H1 (cell line): ENCODE results near the gene DCAF17. TPM values are rescaled to one million over a fixed set of nuclear protein-coding genes. Genes with fewer than 3 reads are reported as not detected.

Experiments used
- CTCF ChIA-PET: fragments of 300-600 bp; sonication (Branson Sonifier 250); formaldehyde crosslinking; loops from one replicate; lab custom pipeline; 2021; ENCODE audit not compliant: partially characterized antibody; lab: Charles Lee
- POLR2A ChIA-PET: fragments of 300-600 bp; sonication (Branson Sonifier 250); formaldehyde crosslinking; loops from one replicate; lab custom pipeline; 2021; ENCODE audit warnings: inconsistent platforms; ENCODE audit not compliant: partially characterized antibody; lab: Charles Lee
- DNase-seq, 2 experiments: peaks; one replicate each; pipeline versions ENCODE4 v3.0.0 to v3.0.0-alpha.2; 2010 to 2022; ENCODE audit warnings: low spot score in 2 of 2, low read depth in 1 of 2, mixed read lengths in 1 of 2
- FAIRE-seq: peaks from 2 replicates; lab custom pipeline; 2011; peaks lifted over from hg19 to GRCh38; lab: Jason Lieb, UNC
- H2AFZ ChIP-seq: 2 replicates; pipeline ENCODE4 v1.8.1; 2012; ENCODE audit warnings: low read length, inconsistent platforms
- H2AK5ac ChIP-seq: 2 replicates; pipeline ENCODE4 v1.6.1; 2013; ENCODE audit warnings: low read depth, low read length
- H2BK120ac ChIP-seq: replicated peaks from 2 replicates; pipeline ENCODE3; 2013; ENCODE audit warnings: low read depth, low read length, inconsistent platforms
- H2BK12ac ChIP-seq: 2 replicates; pipeline ENCODE4 v1.6.1; 2013; ENCODE audit warnings: low read depth, low read length
- H2BK15ac ChIP-seq: 2 replicates; pipeline ENCODE4 v1.6.1; 2013; ENCODE audit warnings: low read length
- H2BK20ac ChIP-seq: 2 replicates; pipeline ENCODE4 v1.6.1; 2013; ENCODE audit warnings: low read length
- H2BK5ac ChIP-seq: 2 replicates; pipeline ENCODE4 v1.6.1; 2013; ENCODE audit warnings: low read depth, low read length
- H3K14ac ChIP-seq: 2 replicates; pipeline ENCODE4 v1.6.1; 2013; ENCODE audit warnings: inconsistent platforms; ENCODE audit not compliant: insufficient read length
- H3K18ac ChIP-seq: 2 replicates; pipeline ENCODE4 v1.6.1; 2013; ENCODE audit warnings: low read length; ENCODE audit errors: extremely low read depth
- H3K23ac ChIP-seq: 2 replicates; pipeline ENCODE4 v1.6.1; 2013; ENCODE audit warnings: inconsistent platforms; ENCODE audit not compliant: insufficient read length
- H3K23me2 ChIP-seq: 2 replicates; pipeline ENCODE4 v1.6.1; 2013; ENCODE audit warnings: low read depth, low read length
- H3K27ac ChIP-seq: 2 replicates; pipeline ENCODE4 v1.6.1; 2011; ENCODE audit warnings: low read depth, low read length, inconsistent platforms
- H3K27me3 ChIP-seq, 4 experiments: replicated peaks in 1 of 4; 1 replicate in 1 of 4; 2 replicates in 3 of 4; pipeline versions ENCODE4 v1.6.1 to v1.8.1; 2011 to 2013; ENCODE audit warnings: low read length in 3 of 4, mild to moderate bottlenecking in 3 of 4, inconsistent platforms in 2 of 4, mixed read lengths in 2 of 4, moderate library complexity in 1 of 4; ENCODE audit not compliant: control insufficient read depth in 3 of 4, insufficient read depth in 3 of 4; ENCODE audit errors: extremely low read depth in 1 of 4
- H3K36me3 ChIP-seq, 4 experiments: 2 replicates each; pipeline versions ENCODE4 v1.6.1 to v1.8.1; 2011 to 2013; ENCODE audit warnings: mild to moderate bottlenecking in 4 of 4, low read length in 3 of 4, moderate library complexity in 2 of 4, control low read depth in 1 of 4, inconsistent platforms in 1 of 4; ENCODE audit not compliant: insufficient read depth in 4 of 4, control insufficient read depth in 2 of 4
- H3K4ac ChIP-seq: replicated peaks from 2 replicates; pipeline ENCODE3; 2013; ENCODE audit warnings: low read length, low read depth, mixed read lengths, inconsistent platforms; ENCODE audit not compliant: insufficient read length
- H3K4me1 ChIP-seq, 4 experiments: replicated peaks in 1 of 4; 1 replicate in 1 of 4; 2 replicates in 3 of 4; pipeline versions ENCODE4 v1.6.1 to v1.8.1; 2011 to 2013; ENCODE audit warnings: low read length in 3 of 4, inconsistent platforms in 2 of 4, mixed read lengths in 1 of 4; ENCODE audit not compliant: insufficient read depth in 4 of 4, control insufficient read depth in 3 of 4
- H3K4me2 ChIP-seq, 2 experiments: 2 replicates each; pipeline versions ENCODE4 v1.6.1 to v1.8.1; 2011 to 2013; ENCODE audit warnings: low read depth in 2 of 2, low read length in 2 of 2, control low read depth in 1 of 2, inconsistent platforms in 1 of 2, mild to moderate bottlenecking in 1 of 2; ENCODE audit not compliant: insufficient read depth in 1 of 2
- H3K4me3 ChIP-seq, 4 experiments: fragments of 200-600, 300-600 bp in 1 of 4; sonication (generic), shearing (Covaris generic), sonication (Bioruptor Twin) in 1 of 4; 2 replicates each; pipeline versions ENCODE4 v1.5.1 to v1.8.1; 2011 to 2016; ENCODE audit warnings: low read length in 4 of 4, low read depth in 3 of 4, control low read depth in 2 of 4, inconsistent platforms in 2 of 4, mild to moderate bottlenecking in 2 of 4, mixed read lengths in 1 of 4, moderate library complexity in 1 of 4; ENCODE audit not compliant: insufficient read depth in 2 of 4; ENCODE audit errors: extremely low read depth in 1 of 4
- H3K56ac ChIP-seq: replicated peaks from 2 replicates; pipeline ENCODE3; 2013; ENCODE audit warnings: low read depth, mild to moderate bottlenecking, mixed read lengths, low read length, inconsistent platforms; ENCODE audit not compliant: insufficient read length
- H3K79me1 ChIP-seq: 2 replicates; pipeline ENCODE4 v1.6.1; 2013; ENCODE audit warnings: low read depth, low read length, control low read depth
- H3K79me2 ChIP-seq, 2 experiments: 2 replicates each; pipeline versions ENCODE4 v1.6.1 to v1.8.1; 2012 to 2013; ENCODE audit warnings: low read length in 2 of 2, mild to moderate bottlenecking in 2 of 2, inconsistent platforms in 1 of 2; ENCODE audit not compliant: insufficient read depth in 2 of 2, control insufficient read depth in 1 of 2
- H3K9ac ChIP-seq, 4 experiments: replicated peaks in 1 of 4; 1 replicate in 1 of 4; 2 replicates in 3 of 4; pipeline versions ENCODE4 v1.6.1 to v1.8.1; 2011 to 2013; ENCODE audit warnings: low read depth in 3 of 4, low read length in 3 of 4, control low read depth in 2 of 4, mild to moderate bottlenecking in 2 of 4, moderate library complexity in 2 of 4, inconsistent platforms in 1 of 4; ENCODE audit errors: extremely low read depth in 1 of 4
- H3K9me3 ChIP-seq, 2 experiments: 2 replicates each; pipeline versions ENCODE4 v1.6.1 to v1.8.1; 2012 to 2013; ENCODE audit warnings: mild to moderate bottlenecking in 2 of 2, moderate library complexity in 2 of 2, control low read depth in 1 of 2, inconsistent platforms in 1 of 2, low read depth in 1 of 2, low read length in 1 of 2, mixed read lengths in 1 of 2; ENCODE audit not compliant: insufficient read depth in 2 of 2
- H4K20me1 ChIP-seq, 2 experiments: replicated peaks in 1 of 2; 2 replicates each; pipeline versions ENCODE3 to v1.8.1; 2011 to 2013; ENCODE audit warnings: inconsistent platforms in 2 of 2, low read length in 2 of 2, mild to moderate bottlenecking in 1 of 2; ENCODE audit not compliant: insufficient read depth in 2 of 2, control insufficient read depth in 1 of 2
- H4K5ac ChIP-seq: 2 replicates; pipeline ENCODE4 v1.6.1; 2013; ENCODE audit warnings: low read length, low read depth, mixed read lengths, inconsistent platforms; ENCODE audit not compliant: insufficient read length
- H4K8ac ChIP-seq: 2 replicates; pipeline ENCODE4 v1.8.0; 2013; ENCODE audit warnings: mild to moderate bottlenecking, moderate library complexity, low read length, inconsistent platforms; ENCODE audit not compliant: insufficient read depth; ENCODE audit errors: extremely low read depth
- H4K91ac ChIP-seq: replicated peaks from 2 replicates; pipeline ENCODE3; 2013; ENCODE audit warnings: low read length, mixed read lengths, inconsistent platforms; ENCODE audit not compliant: insufficient read length
- CBX8 ChIP-seq: fragments of 300-800, 300-1000 bp; sonication (generic); IDR thresholded peaks from 2 replicates; pipeline ENCODE4 v1.7.1; 2016; ENCODE audit warnings: low read depth, low read length, borderline replicate concordance
- GTF2F1 ChIP-seq: IDR thresholded peaks from 2 replicates; pipeline ENCODE4 v1.6.1; 2012; ENCODE audit warnings: low read depth, low read length, improper control_type of control experiment, borderline replicate concordance
- RAD21 ChIP-seq, 2 experiments: IDR thresholded peaks in 1 of 2; conservative IDR thresholded peaks in 1 of 2; 2 replicates each; pipeline ENCODE4 v1.6.1; 2011; ENCODE audit warnings: low read depth in 2 of 2, low read length in 2 of 2, improper control_type of control experiment in 1 of 2, inconsistent platforms in 1 of 2, mild to moderate bottlenecking in 1 of 2, moderate library complexity in 1 of 2
- SAP30 ChIP-seq: fragments of 300-600 bp; sonication (generic); IDR thresholded peaks from 2 replicates; pipeline ENCODE4 v1.7.1; 2012; ENCODE audit warnings: low read length, moderate library complexity, mild to moderate bottlenecking, inconsistent platforms; ENCODE audit not compliant: insufficient read depth, insufficient replicate concordance
- SUZ12 ChIP-seq: fragments of 200-600 bp; sonication (generic); IDR thresholded peaks from 2 replicates; pipeline ENCODE4 v1.6.1; 2012; ENCODE audit warnings: mild to moderate bottlenecking, inconsistent platforms, low read length, moderate library complexity, mixed read lengths
- YY1 ChIP-seq: IDR thresholded peaks from 2 replicates; pipeline ENCODE4 v1.6.1; 2011; ENCODE audit warnings: low read depth, mild to moderate bottlenecking, low read length
- WGBS, 2 experiments: shearing (Covaris generic) in 1 of 2; methylation state at CpG; one replicate each; pipeline versions ENCODE4 v1.1.6 to v1.1.7; 2013 to 2015; ENCODE audit warnings: low lambda C conversion rate in 2 of 2, mixed read lengths in 2 of 2, inconsistent platforms in 1 of 2, low coverage in 1 of 2, missing lambda C conversion rate in 1 of 2; ENCODE audit not compliant: insufficient replicate concordance in 2 of 2, insufficient coverage in 1 of 2, insufficient read length in 1 of 2; ENCODE audit errors: extremely low coverage in 1 of 2, missing lambda C conversion rate in 1 of 2; 5-methylcytosine and 5-hydroxymethylcytosine counted together
- polyA plus RNA-seq, 7 experiments: library from polyadenylated mRNA; depleted of rRNA in 3 of 7; stranded (reverse) in 5 of 7; unstranded in 2 of 7; fragments of >200 nt in 5 of 7; fragments of 200-250 nt in 2 of 7; gene quantifications; 1 replicate in 5 of 7; 2 replicates in 1 of 7; 4 replicates in 1 of 7; pipeline versions ENCODE4 v1.2.1 to v1.2.3, GENCODE V29; 2011 to 2013; ENCODE audit warnings: missing spikeins in 2 of 7, mixed read lengths in 2 of 7
- total RNA-seq: library from RNA; stranded (reverse); fragmentation: NEBNext Ultra II Directional; extraction: Animal tissue kit (Norgen Biotek cat#: 25700); gene quantifications from 2 replicates; pipeline ENCODE4 v1.2.1, GENCODE V29; 2021
- TF ChIP-seq, protein P1 (sequence below), 3 experiments: IDR thresholded peaks; 1 replicate in 2 of 3; 2 replicates in 1 of 3; pipeline versions ENCODE4 v1.5.1 to v1.6.1; 2011; ENCODE audit warnings: low read length in 3 of 3, mild to moderate bottlenecking in 3 of 3, inconsistent platforms in 2 of 3, low read depth in 1 of 3, moderate library complexity in 1 of 3; ENCODE audit not compliant: insufficient read depth in 1 of 3; ENCODE audit errors: control extremely low read depth in 1 of 3

Gene DCAF17
- total and polyA plus RNA-seq, 2 of the 8 experiments (the other 6 are each of a cell fraction or from before 2014, with no cell fraction given) = 10.7 to 30.0 TPM

GRCh38 chr2:171416009-171416926 lies 17.8 kb upstream of the DCAF17 start:
- POLR2A ChIA-PET = interaction anchor here (0.7 to 2.6 kb wide), 4 partner anchors 15 to 257 kb away, joined by 3 to 15 read pairs (median 5); partner anchors contain the start of genes DCAF17 and METTL8
- Histone ChIP-seq H3K9ac (no peak overlapping the region), H2BK15ac (no peak overlapping the region)

More at GRCh38 chr2:171416009-171416926, 17.8 kb upstream of the DCAF17 start:
- WGBS, 2 experiments = 54% methylated on average over 7 of the region's 7 CpGs; no CpG with 5 or more reads in 1 of the 2 experiments
- Histone ChIP-seq H3K9me3 (no peaks in the 10 kb centered on the region), H3K4me3 (no peak overlapping the region), H4K8ac (no peak overlapping the region), H3K27ac (no peak overlapping the region), H3K27me3 (no peaks in the 10 kb centered on the region), H3K56ac (no peak overlapping the region), H4K91ac (peak overlapping the region; percentile 56), H2BK120ac (no peak overlapping the region), H3K4me1 (peaks cover 0 to 9% (median 0%) of the 10 kb centered on the region in 4 experiments; a peak in 2 of 7 replicates), H3K36me3 (no peaks in the 10 kb centered on the region), H3K4ac (no peak overlapping the region), H3K23ac (no peak overlapping the region), H3K14ac (no peak overlapping the region), H3K79me2 (peaks cover 4 to 81% of the 10 kb centered on the region in 2 experiments; a peak in 2 of 4 replicates), H4K20me1 (peaks cover 0 to 2% of the 10 kb centered on the region in 2 experiments), H2BK5ac (no peak overlapping the region), H2AFZ (no peak overlapping the region), H2BK12ac (no peak overlapping the region), H3K18ac (peak overlapping the region; percentile 72; the same call in 1 of the 2 replicates), H3K4me2 (no peak overlapping the region), H4K5ac (no peak overlapping the region), H3K79me1 (no peaks in the 10 kb centered on the region), H2AK5ac (no peak overlapping the region), H3K23me2 (no peaks in the 10 kb centered on the region), H2BK20ac (no peak overlapping the region)
- FAIRE-seq (peak; percentile 94), DNase-seq (peak; percentile 65 to 79)
- no peak for TF ChIP-seq GTF2F1
- no peak for TF ChIP-seq SAP30
- TF ChIP-seq YY1 = peak; percentile 57; the same call in 1 of the 2 replicates
- TF ChIP-seq SUZ12 = no peak
- TF ChIP-seq, protein P1, sequence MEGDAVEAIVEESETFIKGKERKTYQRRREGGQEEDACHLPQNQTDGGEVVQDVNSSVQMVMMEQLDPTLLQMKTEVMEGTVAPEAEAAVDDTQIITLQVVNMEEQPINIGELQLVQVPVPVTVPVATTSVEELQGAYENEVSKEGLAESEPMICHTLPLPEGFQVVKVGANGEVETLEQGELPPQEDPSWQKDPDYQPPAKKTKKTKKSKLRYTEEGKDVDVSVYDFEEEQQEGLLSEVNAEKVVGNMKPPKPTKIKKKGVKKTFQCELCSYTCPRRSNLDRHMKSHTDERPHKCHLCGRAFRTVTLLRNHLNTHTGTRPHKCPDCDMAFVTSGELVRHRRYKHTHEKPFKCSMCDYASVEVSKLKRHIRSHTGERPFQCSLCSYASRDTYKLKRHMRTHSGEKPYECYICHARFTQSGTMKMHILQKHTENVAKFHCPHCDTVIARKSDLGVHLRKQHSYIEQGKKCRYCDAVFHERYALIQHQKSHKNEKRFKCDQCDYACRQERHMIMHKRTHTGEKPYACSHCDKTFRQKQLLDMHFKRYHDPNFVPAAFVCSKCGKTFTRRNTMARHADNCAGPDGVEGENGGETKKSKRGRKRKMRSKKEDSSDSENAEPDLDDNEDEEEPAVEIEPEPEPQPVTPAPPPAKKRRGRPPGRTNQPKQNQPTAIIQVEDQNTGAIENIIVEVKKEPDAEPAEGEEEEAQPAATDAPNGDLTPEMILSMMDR (IDR thresholded peaks at IDR 0.05; ENCODE audit: control extremely low read depth in 1 of 3, insufficient read depth in 1 of 3, low read depth in 1 of 3, low read length in 3 of 3) = peak; percentile 75 to 91 (median 82)
- peak; percentile 96 for TF ChIP-seq RAD21 (IDR thresholded peaks at IDR 0.05 in 1 of 2, conservative IDR thresholded peaks at IDR 0.05 in 1 of 2; ENCODE audit: low read depth in 2 of 2, low read length in 2 of 2)
- TF ChIP-seq CBX8 = no peak
- CTCF ChIA-PET = interaction anchor here (0.6 to 2.7 kb wide), 48 partner anchors 8 to 1794 kb away, joined by 3 to 20 read pairs (median 4); partner anchors contain the start of genes DCAF17, METTL8 and TLK1
